Activated CD8-positive, alpha-beta T cell treated with anti-CD3 and anti-CD28 coated beads, Interleukin-2, amount 10 ng/mL, durations not matched to agents 7 days and 5 days (primary cell): ENCODE measurements around the gene APOA1. TPM values are rescaled to one million over a fixed set of nuclear protein-coding genes. Genes with fewer than 3 reads are reported as not detected.

Experiments used
- ATAC-seq: fragments of 150-1000 bp; cut with Tn5 transposase; one replicate; pipeline ENCODE4 v1.10.0; 2021; ENCODE audit warnings: moderate library complexity
- CTCF ChIA-PET: fragments of 350-600 bp; sonication (Branson Sonifier 250); formaldehyde crosslinking; loops from one replicate; lab custom pipeline; 2021; ENCODE audit warnings: antibody characterized with exemption; lab: Charles Lee
- POLR2A ChIA-PET: fragments of 350-600 bp; sonication (Branson Sonifier 250); formaldehyde crosslinking; loops from one replicate; lab custom pipeline; 2021; ENCODE audit warnings: antibody characterized with exemption; lab: Charles Lee
- DNase-seq: peaks from one replicate; pipeline ENCODE4 v3.0.0-alpha.2; 2020
- H3K27ac Mint-ChIP-seq: one replicate; pipeline ENCODE4 v1.8.0; 2021; ENCODE audit warnings: mild to moderate bottlenecking, mixed read lengths
- H3K27me3 Mint-ChIP-seq: one replicate; pipeline ENCODE4 v1.8.0; 2021; ENCODE audit warnings: low read depth, mixed read lengths
- H3K36me3 Mint-ChIP-seq: one replicate; pipeline ENCODE4 v1.8.0; 2021; ENCODE audit warnings: low read depth, mixed read lengths
- H3K4me1 Mint-ChIP-seq: one replicate; pipeline ENCODE4 v1.8.0; 2021; ENCODE audit warnings: low read depth, mixed read lengths
- H3K4me3 Mint-ChIP-seq: one replicate; pipeline ENCODE4 v1.8.0; 2021; ENCODE audit warnings: mild to moderate bottlenecking, mixed read lengths
- H3K9me3 Mint-ChIP-seq: one replicate; pipeline ENCODE4 v1.8.0; 2022; ENCODE audit warnings: mixed read lengths; ENCODE audit not compliant: insufficient read depth
- total RNA-seq, 2 experiments: library from RNA; stranded (reverse); gene quantifications; one replicate each; pipeline ENCODE4 v1.2.3, GENCODE V29; 2021

The APOA1 gene
- total RNA-seq, 2 experiments from 2014 or later, result not detected

- no peaks in the 10 kb centered on the region for H3K9me3 Mint-ChIP-seq
- no peak for DNase-seq
- ATAC-seq, result no peak
- no peak overlapping the region for H3K4me3 Mint-ChIP-seq
- CTCF ChIA-PET, result interaction anchor here (1.0 to 11.1 kb wide), 10 partner anchors 10 to 351 kb away, joined by 4 to 211 read pairs (median 11); partner anchors contain the start of genes APOA1 and PAFAH1B2
- H3K4me1 Mint-ChIP-seq, result peaks cover 20% of the 10 kb centered on the region
- POLR2A ChIA-PET, result interaction anchor here (0.8 to 1.1 kb wide), 3 partner anchors 20 to 61 kb away, joined by 3 read pairs; partner anchors contain the start of gene BUD13
- H3K36me3 Mint-ChIP-seq, result no peaks in the 10 kb centered on the region
- peaks cover 9% of the 10 kb centered on the region for H3K27me3 Mint-ChIP-seq
- no peak overlapping the region for H3K27ac Mint-ChIP-seq
Observed at GRCh38 chr11:116792869-116793771, 44.3 kb downstream of the APOA1 start.

GRCh38 chr11:116792144-116792868, 45.1 kb downstream of the APOA1 start:
- H3K27me3 Mint-ChIP-seq, result peaks cover 9% of the 10 kb centered on the region
- ATAC-seq (no peak), DNase-seq (no peak)
- H3K27ac Mint-ChIP-seq, result no peak overlapping the region
- H3K4me1 Mint-ChIP-seq, result peaks cover 20% of the 10 kb centered on the region
- ChIA-PET POLR2A (no interaction called here), CTCF (interaction anchor here (0.6 to 11.1 kb wide), 18 partner anchors 9 to 437 kb away, joined by 3 to 211 read pairs (median 6); partner anchors contain the start of genes APOA1 and PAFAH1B2)
- no peak overlapping the region for H3K4me3 Mint-ChIP-seq
- H3K9me3 Mint-ChIP-seq, result no peaks in the 10 kb centered on the region
- H3K36me3 Mint-ChIP-seq, result peaks cover 2% of the 10 kb centered on the region

GRCh38 chr11:116791813-116792143, 45.6 kb downstream of the APOA1 start, which contains the start of gene APOA5:
TSS of gene APOA5 (minus strand) at chr11:116791879. CDS start at chr11:116791860, 19 bp downstream.
- Mint-ChIP-seq H3K27ac (no peak within 1 kb of the TSS), H3K4me3 (no peak within 1 kb of the TSS), H3K4me1 (peaks cover 25% of the 10 kb centered on the region), H3K36me3 (peaks cover 7% of the 10 kb centered on the region), H3K27me3 (peaks cover 9% of the 10 kb centered on the region), H3K9me3 (no peaks in the 10 kb centered on the region)
- ATAC-seq (no peak), DNase-seq (no peak)
- CTCF ChIA-PET, result interaction anchor here (0.6 to 11.1 kb wide), 63 partner anchors 8 to 437 kb away, joined by 3 to 211 read pairs (median 5); partner anchors contain the start of genes APOA1, APOA4, BUD13 and PAFAH1B2
- POLR2A ChIA-PET, result interaction anchor here (0.6 to 1.7 kb wide), 4 partner anchors 44 to 438 kb away, joined by 3 to 5 read pairs (median 3); partner anchors contain the start of gene PAFAH1B2

GRCh38 chr11:116791002-116791812, 46.2 kb downstream of the APOA1 start:
- H3K36me3 Mint-ChIP-seq, result peaks cover 12% of the 10 kb centered on the region
- ATAC-seq (peak; percentile 51), DNase-seq (peak; percentile 82)
- ChIA-PET CTCF (interaction anchor here (0.6 to 11.1 kb wide), 66 partner anchors 8 to 438 kb away, joined by 3 to 211 read pairs (median 4); partner anchors contain the start of genes APOA1, APOA4, BUD13 and PAFAH1B2), POLR2A (interaction anchor here (0.6 to 1.7 kb wide), 5 partner anchors 44 to 439 kb away, joined by 3 to 5 read pairs (median 3); partner anchors contain the start of gene PAFAH1B2)
- H3K9me3 Mint-ChIP-seq, result no peaks in the 10 kb centered on the region
- H3K27ac Mint-ChIP-seq, result no peak overlapping the region
- peaks cover 6% of the 10 kb centered on the region for H3K27me3 Mint-ChIP-seq
- H3K4me3 Mint-ChIP-seq, result no peak overlapping the region
- peaks cover 30% of the 10 kb centered on the region for H3K4me1 Mint-ChIP-seq

GRCh38 chr11:116790167-116791001, 47.0 kb downstream of the APOA1 start:
- H3K4me3 Mint-ChIP-seq, result no peak overlapping the region
- CTCF ChIA-PET, result interaction anchor here (0.7 to 11.1 kb wide), 51 partner anchors 8 to 437 kb away, joined by 3 to 211 read pairs (median 5); partner anchors contain the start of genes APOA1, APOA4, BUD13 and PAFAH1B2
- POLR2A ChIA-PET, result interaction anchor here (0.6 to 1.7 kb wide), 5 partner anchors 45 to 440 kb away, joined by 3 to 5 read pairs (median 3); partner anchors contain the start of gene PAFAH1B2
- ATAC-seq (no peak), DNase-seq (no peak)
- H3K36me3 Mint-ChIP-seq, result peaks cover 20% of the 10 kb centered on the region
- peaks cover 6% of the 10 kb centered on the region for H3K27me3 Mint-ChIP-seq
- H3K9me3 Mint-ChIP-seq, result no peaks in the 10 kb centered on the region
- H3K4me1 Mint-ChIP-seq, result peaks cover 36% of the 10 kb centered on the region
- H3K27ac Mint-ChIP-seq, result no peak overlapping the region

- DNase-seq, result no peak
- peaks cover 34% of the 10 kb centered on the region for H3K36me3 Mint-ChIP-seq
- H3K9me3 Mint-ChIP-seq, result no peaks in the 10 kb centered on the region
- ATAC-seq, result no peak
- peaks cover 6% of the 10 kb centered on the region for H3K27me3 Mint-ChIP-seq
- H3K4me3 Mint-ChIP-seq, result peak overlapping the region; percentile 94
- CTCF ChIA-PET, result interaction anchor here (1.6 to 11.1 kb wide), 4 partner anchors 46 to 390 kb away, joined by 4 to 211 read pairs (median 50); partner anchors contain the start of genes APOA1 and SIDT2
- peaks cover 43% of the 10 kb centered on the region for H3K4me1 Mint-ChIP-seq
- POLR2A ChIA-PET, result interaction anchor here (0.8 to 3.9 kb wide), 3 partner anchors 15 to 65 kb away, joined by 3 to 44 read pairs (median 4); partner anchors contain the start of gene BUD13
- H3K27ac Mint-ChIP-seq, result no peak overlapping the region
Observed at GRCh38 chr11:116788975-116789374, 48.4 kb downstream of the APOA1 start.

GRCh38 chr11:116788534-116788933, 48.9 kb downstream of the APOA1 start:
- Mint-ChIP-seq H3K27me3 (peaks cover 6% of the 10 kb centered on the region), H3K36me3 (peaks cover 35% of the 10 kb centered on the region), H3K4me3 (peak overlapping the region; percentile 94), H3K4me1 (peaks cover 43% of the 10 kb centered on the region), H3K27ac (peak overlapping the region; percentile 92), H3K9me3 (no peaks in the 10 kb centered on the region)
- ChIA-PET POLR2A (interaction anchor here (0.8 to 3.9 kb wide), 6 partner anchors 15 to 436 kb away, joined by 3 to 44 read pairs (median 8); partner anchors contain the start of genes BUD13 and PAFAH1B2), CTCF (interaction anchor here (1.1 to 11.1 kb wide), 6 partner anchors 14 to 390 kb away, joined by 3 to 211 read pairs (median 6); partner anchors contain the start of genes APOA1 and SIDT2)
- no peak for ATAC-seq
- DNase-seq, result no peak

DNA sequence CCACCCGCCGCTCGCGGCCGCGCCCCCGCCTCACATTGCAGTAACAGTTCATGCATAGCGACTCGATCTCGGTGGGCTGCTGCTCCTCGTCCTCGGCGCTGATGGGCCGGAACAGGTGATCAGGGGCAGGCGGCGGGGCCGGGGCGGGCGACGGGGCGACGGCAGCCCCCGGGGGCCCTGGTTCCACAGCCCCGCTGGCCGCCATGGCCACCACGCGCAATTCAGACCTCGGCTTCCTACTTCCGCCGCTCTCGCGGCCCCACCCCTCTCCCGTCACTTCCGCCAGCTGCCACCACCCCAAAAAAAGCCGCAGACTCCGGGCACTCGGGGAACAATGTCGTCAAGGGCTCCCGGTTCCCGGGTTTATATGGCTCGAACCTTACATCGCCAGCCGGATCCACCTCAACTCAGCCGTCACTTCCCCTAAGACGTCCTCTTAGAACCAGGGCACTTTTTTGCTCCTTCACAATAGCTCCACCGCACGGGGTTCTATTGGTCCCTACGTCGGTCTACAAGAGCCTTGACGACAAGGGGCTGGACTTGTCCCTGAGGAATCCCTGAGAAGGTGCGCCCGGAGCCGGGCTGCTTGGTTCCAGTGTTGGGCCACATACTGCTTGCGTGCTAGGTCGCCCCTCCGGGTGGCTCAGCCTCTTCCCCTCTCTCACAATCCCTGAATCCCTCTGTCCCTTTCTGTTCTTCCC, 49.5 kb downstream of the APOA1 start, which contains the start of gene ZPR1:
Gene ZPR1 (minus strand): TSS at position 238 of the 701 bp plus-strand sequence. CDS start 33 bp downstream, at position 205.
- DNase-seq, result peak; percentile 89
- Mint-ChIP-seq H3K4me1 (peaks cover 49% of the 10 kb centered on the region), H3K36me3 (peaks cover 41% of the 10 kb centered on the region), H3K9me3 (no peaks in the 10 kb centered on the region), H3K27me3 (peaks cover 6% of the 10 kb centered on the region), H3K4me3 (peak within 1 kb of the TSS; percentile 94), H3K27ac (peak within 1 kb of the TSS; percentile 92)
- POLR2A ChIA-PET, result interaction anchor here (1.1 to 3.9 kb wide), 6 partner anchors 10 to 437 kb away, joined by 4 to 44 read pairs (median 8); partner anchors contain the start of genes BUD13 and PAFAH1B2
- CTCF ChIA-PET, result interaction anchor here (0.9 to 11.1 kb wide), 8 partner anchors 13 to 391 kb away, joined by 3 to 211 read pairs (median 4); partner anchors contain the start of genes APOA1 and SIDT2
- peak; percentile 84 for ATAC-seq

DNA sequence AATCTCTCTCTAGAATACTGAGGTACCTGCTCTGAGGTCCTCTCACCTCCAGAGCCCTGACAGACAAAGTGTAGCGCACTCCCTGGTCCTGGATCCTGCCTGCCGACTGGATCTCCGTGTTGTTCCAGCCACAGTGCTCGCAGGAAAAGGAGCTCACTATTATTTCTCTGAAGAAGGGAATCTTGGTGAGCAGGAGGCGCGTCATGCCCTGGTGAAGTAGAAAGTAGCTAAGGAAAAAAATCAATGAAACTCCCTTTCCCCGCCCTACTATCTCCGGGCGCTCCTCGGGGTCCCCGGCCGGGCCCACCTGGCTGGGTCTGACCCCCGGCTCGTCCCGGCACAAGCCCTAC, 50.0 kb downstream of the APOA1 start:
- peaks cover 47% of the 10 kb centered on the region for H3K36me3 Mint-ChIP-seq
- peak overlapping the region; percentile 94 for H3K4me3 Mint-ChIP-seq
- no peak for DNase-seq
- H3K4me1 Mint-ChIP-seq, result peaks cover 53% of the 10 kb centered on the region
- H3K27ac Mint-ChIP-seq, result peak overlapping the region; percentile 92
- no peaks in the 10 kb centered on the region for H3K9me3 Mint-ChIP-seq
- ChIA-PET POLR2A (interaction anchor here (0.6 to 3.9 kb wide), 9 partner anchors 9 to 437 kb away, joined by 3 to 44 read pairs (median 4); partner anchors contain the start of genes BUD13 and PAFAH1B2), CTCF (interaction anchor here (0.9 to 11.1 kb wide), 8 partner anchors 12 to 319 kb away, joined by 3 to 211 read pairs (median 6); partner anchors contain the start of gene APOA1)
- peaks cover 6% of the 10 kb centered on the region for H3K27me3 Mint-ChIP-seq
- ATAC-seq, result peak; percentile 11
